Measurements from ENCODE around the gene SYF2. TPM values are rescaled to one million over a fixed set of nuclear protein-coding genes. Genes with fewer than 3 reads are reported as not detected.

Gene SYF2
- total RNA-seq, 4 donors from 2014 or later, result 2.8 to 63.1 (median 36.6) TPM

- Histone ChIP-seq H3K9me3 (no peaks in the 10 kb centered on the region), H3K4me1 (no peaks in the 10 kb centered on the region), H3K27ac (no peak overlapping the region), H3K4me3 (no peak overlapping the region), H3K27me3 (no peaks in the 10 kb centered on the region), H3K36me3 (no peaks in the 10 kb centered on the region)
- in situ Hi-C loops (cut with MboI; ENCODE audit: low pct_ligation_motif_present in 1 of 4, low pct_unique_long_range_greater_than_20kb in 1 of 4, low sequenced_read_pairs in 3 of 4) (no loop called here), intact Hi-C loops (cut with DNase I; ENCODE audit: low total_unique reads) (no loop called here)
- TF ChIP-seq POLR2AphosphoS5 (IDR thresholded peaks at IDR 0.05) (no peak), POLR2A (IDR thresholded peaks at IDR 0.05) (no peak), EP300 (IDR thresholded peaks at IDR 0.05; ENCODE audit: low read depth) (no peak), CTCF (IDR thresholded peaks at IDR 0.05) (no peak)
- no peak for DNase-seq
- WGBS, 2 donors (ENCODE audit: low coverage in 1 of 2), result 52 to 58% methylated on average over 8 to 10 of the region's 10 CpGs
These were observed 46.7 kb downstream of the SYF2 start for GRCh38 chr1:25185409-25186160.

- 72% methylated on average over 13 of the region's 13 CpGs; no CpG with 5 or more reads in 1 of the 2 donors for WGBS, 2 donors (ENCODE audit: low coverage in 1 of 2)
- intact Hi-C loops (cut with DNase I; ENCODE audit: low total_unique reads), result no loop called here
- DNase-seq, result no peak
- Histone ChIP-seq H3K4me1 (no peaks in the 10 kb centered on the region), H3K9me3 (no peaks in the 10 kb centered on the region), H3K4me3 (no peak overlapping the region), H3K36me3 (no peaks in the 10 kb centered on the region), H3K27ac (no peak overlapping the region), H3K27me3 (no peaks in the 10 kb centered on the region)
- TF ChIP-seq POLR2AphosphoS5 (IDR thresholded peaks at IDR 0.05) (no peak), CTCF (IDR thresholded peaks at IDR 0.05) (no peak), POLR2A (IDR thresholded peaks at IDR 0.05) (no peak), EP300 (IDR thresholded peaks at IDR 0.05; ENCODE audit: low read depth) (no peak)
- in situ Hi-C loops (cut with MboI; ENCODE audit: low pct_ligation_motif_present in 1 of 4, low pct_unique_long_range_greater_than_20kb in 1 of 4, low sequenced_read_pairs in 3 of 4), result no loop called here
These were observed 48.1 kb downstream of the SYF2 start for GRCh38 chr1:25184001-25184762.

- TF ChIP-seq EP300 (IDR thresholded peaks at IDR 0.05; ENCODE audit: low read depth), result no peak
- no peak for TF ChIP-seq CTCF (IDR thresholded peaks at IDR 0.05)
- TF ChIP-seq POLR2AphosphoS5 (IDR thresholded peaks at IDR 0.05), result no peak
- TF ChIP-seq POLR2A (IDR thresholded peaks at IDR 0.05), result no peak
- no peaks in the 10 kb centered on the region for H3K36me3 ChIP-seq
- H3K4me1 ChIP-seq, result no peaks in the 10 kb centered on the region
- no peak for DNase-seq
- H3K4me3 ChIP-seq, result no peak overlapping the region
- in situ Hi-C loops (cut with MboI; ENCODE audit: low pct_ligation_motif_present in 1 of 4, low pct_unique_long_range_greater_than_20kb in 1 of 4, low sequenced_read_pairs in 3 of 4) (no loop called here), intact Hi-C loops (cut with DNase I; ENCODE audit: low total_unique reads) (no loop called here)
- H3K9me3 ChIP-seq, result no peaks in the 10 kb centered on the region
- 92 to 93% methylated on average over 19 of the region's 21 CpGs for WGBS, 2 donors (ENCODE audit: low coverage in 1 of 2)
- H3K27me3 ChIP-seq, result no peaks in the 10 kb centered on the region
- no peak overlapping the region for H3K27ac ChIP-seq
These were observed 48.9 kb downstream of the SYF2 start for GRCh38 chr1:25183126-25183980.

GRCh38 chr1:25182629-25183028 lies 49.7 kb downstream of the SYF2 start:
- no peak overlapping the region for H3K4me3 ChIP-seq
- intact Hi-C loops (cut with DNase I; ENCODE audit: low total_unique reads) (no loop called here), in situ Hi-C loops (cut with MboI; ENCODE audit: low pct_ligation_motif_present in 1 of 4, low pct_unique_long_range_greater_than_20kb in 1 of 4, low sequenced_read_pairs in 3 of 4) (no loop called here)
- no peak for DNase-seq
- H3K27me3 ChIP-seq, result no peaks in the 10 kb centered on the region
- H3K36me3 ChIP-seq, result no peaks in the 10 kb centered on the region
- H3K9me3 ChIP-seq, result no peaks in the 10 kb centered on the region
- no peak overlapping the region for H3K27ac ChIP-seq
- TF ChIP-seq POLR2A (IDR thresholded peaks at IDR 0.05) (no peak), EP300 (IDR thresholded peaks at IDR 0.05; ENCODE audit: low read depth) (no peak), CTCF (IDR thresholded peaks at IDR 0.05) (no peak), POLR2AphosphoS5 (IDR thresholded peaks at IDR 0.05) (no peak)
- 86 to 87% methylated on average over 5 to 14 of the region's 14 CpGs for WGBS, 2 donors (ENCODE audit: low coverage in 1 of 2)
- H3K4me1 ChIP-seq, result no peaks in the 10 kb centered on the region

Measured in transverse colon (tissue), 4 donors.